IPS-18a (cell line): Measurements from ENCODE around the gene ARL13B.
"Not testable (repeated sequence)": the region's sequence is repeated elsewhere in the genome, so short reads cannot be mapped to it uniquely, and the experiment has no call there.

ENCODE experiments used
- H3K27ac ChIP-seq: one replicate; pipeline ENCODE4 v1.5.1; 2013; ENCODE audit warnings: low read length
- H3K27me3 ChIP-seq: one replicate; pipeline ENCODE4 v1.6.1; 2013; ENCODE audit warnings: mild to moderate bottlenecking, low read length; ENCODE audit not compliant: control insufficient read depth, insufficient read depth
- H3K36me3 ChIP-seq: one replicate; pipeline ENCODE4 v1.6.1; 2013; ENCODE audit warnings: low read depth, low read length; ENCODE audit not compliant: control insufficient read depth
- H3K4me1 ChIP-seq: one replicate; pipeline ENCODE4 v1.6.1; 2013; ENCODE audit warnings: low read depth, low read length; ENCODE audit not compliant: control insufficient read depth
- H3K4me3 ChIP-seq: one replicate; pipeline ENCODE4 v1.5.1; 2013; ENCODE audit warnings: low read length
- H3K9ac ChIP-seq: one replicate; pipeline ENCODE4 v1.6.1; 2013; ENCODE audit warnings: mild to moderate bottlenecking, low read length, moderate library complexity
- H3K9me3 ChIP-seq: one replicate; pipeline ENCODE4 v1.6.1; 2013; ENCODE audit warnings: low read depth, low read length; ENCODE audit not compliant: control insufficient read depth

The ARL13B gene

GRCh38 chr3:94064243-94064860 lies 84.4 kb downstream of the ARL13B start:
- no peaks in the 10 kb centered on the region for H3K4me1 ChIP-seq
- H3K9me3 ChIP-seq: no peaks in the 10 kb centered on the region
- H3K9ac ChIP-seq: peak overlapping the region; percentile 94
- H3K27ac ChIP-seq: no peak overlapping the region
- no peaks in the 10 kb centered on the region for H3K36me3 ChIP-seq
- no peaks in the 10 kb centered on the region for H3K27me3 ChIP-seq
- H3K4me3 ChIP-seq: no peak overlapping the region

- Histone ChIP-seq H3K9ac (no peak overlapping the region), H3K27me3 (no peaks in the 10 kb centered on the region), H3K4me3 (no peak overlapping the region), H3K9me3 (no peaks in the 10 kb centered on the region), H3K4me1 (no peaks in the 10 kb centered on the region), H3K27ac (no peak overlapping the region), H3K36me3 (no peaks in the 10 kb centered on the region)
Observed at GRCh38 chr3:94065122-94065521, 85.2 kb downstream of the ARL13B start.

- no peak overlapping the region for H3K4me3 ChIP-seq
- no peak overlapping the region for H3K9ac ChIP-seq
- H3K36me3 ChIP-seq: no peaks in the 10 kb centered on the region
- no peaks in the 10 kb centered on the region for H3K9me3 ChIP-seq
- H3K27me3 ChIP-seq: no peaks in the 10 kb centered on the region
- H3K4me1 ChIP-seq: no peaks in the 10 kb centered on the region
- H3K27ac ChIP-seq: no peak overlapping the region
Observed at GRCh38 chr3:94065819-94066480, 86.0 kb downstream of the ARL13B start.

- Histone ChIP-seq H3K27me3 (no peaks in the 10 kb centered on the region), H3K9ac (no peak overlapping the region), H3K4me1 (no peaks in the 10 kb centered on the region), H3K9me3 (no peaks in the 10 kb centered on the region), H3K27ac (no peak overlapping the region), H3K36me3 (no peaks in the 10 kb centered on the region), H3K4me3 (no peak overlapping the region)
Observed at GRCh38 chr3:94066506-94067500, 86.8 kb downstream of the ARL13B start.

- Histone ChIP-seq H3K4me3 (no peak overlapping the region), H3K27me3 (no peaks in the 10 kb centered on the region), H3K36me3 (no peaks in the 10 kb centered on the region), H3K4me1 (no peaks in the 10 kb centered on the region), H3K9ac (no peak overlapping the region), H3K27ac (no peak overlapping the region), H3K9me3 (no peaks in the 10 kb centered on the region)
Observed at GRCh38 chr3:94069194-94069813, 89.3 kb downstream of the ARL13B start.

- H3K9ac ChIP-seq: no peak overlapping the region
- no peak overlapping the region for H3K27ac ChIP-seq
- H3K36me3 ChIP-seq: no peaks in the 10 kb centered on the region
Observed at GRCh38 chr3:94070341-94070911, 90.5 kb downstream of the ARL13B start.

GRCh38 chr3:94071713-94072284 lies 91.8 kb downstream of the ARL13B start:
- Histone ChIP-seq H3K36me3 (no peaks in the 10 kb centered on the region), H3K4me3 (no peak overlapping the region), H3K4me1 (no peaks in the 10 kb centered on the region), H3K9ac (no peak overlapping the region), H3K27ac (no peak overlapping the region), H3K9me3 (no peaks in the 10 kb centered on the region), H3K27me3 (no peaks in the 10 kb centered on the region)

More at GRCh38 chr3:94070341-94070911, 90.5 kb downstream of the ARL13B start:
- no peaks in the 10 kb centered on the region for H3K9me3 ChIP-seq
- no peaks in the 10 kb centered on the region for H3K27me3 ChIP-seq
- no peaks in the 10 kb centered on the region for H3K4me1 ChIP-seq
- no peak overlapping the region for H3K4me3 ChIP-seq

GRCh38 chr3:94076055-94076454 lies 96.1 kb downstream of the ARL13B start:
- no peaks in the 10 kb centered on the region for H3K9me3 ChIP-seq
- H3K9ac ChIP-seq: no peak overlapping the region
- H3K36me3 ChIP-seq: no peaks in the 10 kb centered on the region
- H3K27ac ChIP-seq: no peak overlapping the region
- no peaks in the 10 kb centered on the region for H3K27me3 ChIP-seq
- H3K4me1 ChIP-seq: no peaks in the 10 kb centered on the region
- H3K4me3 ChIP-seq: no peak overlapping the region

GRCh38 chr3:94080552-94080951 lies 100.6 kb downstream of the ARL13B start:
- not testable (repeated sequence) for H3K9ac ChIP-seq, H3K9me3 ChIP-seq, H3K4me1 ChIP-seq, H3K27ac ChIP-seq, H3K4me3 ChIP-seq, H3K27me3 ChIP-seq, H3K36me3 ChIP-seq

GRCh38 chr3:94081884-94082283 lies 101.9 kb downstream of the ARL13B start:
- H3K27ac ChIP-seq: no peak overlapping the region
- H3K4me1 ChIP-seq: no peaks in the 10 kb centered on the region
- no peaks in the 10 kb centered on the region for H3K9me3 ChIP-seq
- H3K4me3 ChIP-seq: no peak overlapping the region
- no peaks in the 10 kb centered on the region for H3K36me3 ChIP-seq
- no peaks in the 10 kb centered on the region for H3K27me3 ChIP-seq
- H3K9ac ChIP-seq: no peak overlapping the region
